Stimulated activated CD4-positive, alpha-beta T cell treated with anti-CD3 and anti-CD28 coated beads, Interleukin-2, amount 100 ng/mL, for 4 hours (primary cell): ENCODE data around the gene TAS2R19.

Experiments used
- DNase-seq: peaks from one replicate; pipeline ENCODE4 v3.0.0-alpha.2; 2020; ENCODE audit warnings: low read depth

TAS2R19 gene

GRCh38 chr12:10989107-10989506 is 33.3 kb downstream of the TAS2R19 start:
- DNase-seq, result no peak

GRCh38 chr12:10986812-10987211 is 35.6 kb downstream of the TAS2R19 start, which contains the start of gene TAS2R50:
TSS of gene TAS2R50 (minus strand) at chr12:10986912. CDS start at chr12:10986860, 52 bp downstream.
- no peak for DNase-seq

- no peak for DNase-seq
Measured at GRCh38 chr12:10982244-10982643, 40.2 kb downstream of the TAS2R19 start.

- DNase-seq, result no peak
Measured at GRCh38 chr12:10974965-10975364, 47.5 kb downstream of the TAS2R19 start.
